Activated T-helper 17 cell treated with anti-CD3 and anti-CD28 coated beads, Interleukin-2, amount 50 U/mL, for 72 hours (primary cell): Measurements from ENCODE around the gene TMED10. TPM values are rescaled to one million over a fixed set of nuclear protein-coding genes. Genes with fewer than 3 reads are reported as not detected.

Experiments used
- ATAC-seq: fragments of 150-1000 bp; cut with Tn5 transposase; replicated peaks from 2 replicates; pipeline ENCODE4 v1.10.0; 2021; ENCODE audit warnings: mild to moderate bottlenecking, moderate library complexity
- H3K27ac Mint-ChIP-seq: one replicate; pipeline ENCODE4 v1.8.0; 2022; ENCODE audit warnings: mixed read lengths
- H3K27me3 Mint-ChIP-seq: one replicate; pipeline ENCODE4 v1.8.0; 2022; ENCODE audit warnings: mixed read lengths
- H3K36me3 Mint-ChIP-seq: one replicate; pipeline ENCODE4 v1.8.0; 2022; ENCODE audit warnings: low read depth, mild to moderate bottlenecking, mixed read lengths
- H3K4me1 Mint-ChIP-seq: one replicate; pipeline ENCODE4 v1.8.0; 2022; ENCODE audit warnings: mixed read lengths
- H3K4me3 Mint-ChIP-seq: one replicate; pipeline ENCODE4 v1.8.0; 2022; ENCODE audit warnings: mild to moderate bottlenecking, mixed read lengths
- H3K9me3 Mint-ChIP-seq: one replicate; pipeline ENCODE4 v1.8.0; 2022; ENCODE audit warnings: mixed read lengths
- total RNA-seq, 2 donors: library from RNA; stranded (reverse); gene quantifications; one replicate each; pipeline ENCODE4 v1.2.3, GENCODE V29; 2022

TMED10 gene
- total RNA-seq, 2 donors from 2014 or later: 142 to 179 TPM

DNA sequence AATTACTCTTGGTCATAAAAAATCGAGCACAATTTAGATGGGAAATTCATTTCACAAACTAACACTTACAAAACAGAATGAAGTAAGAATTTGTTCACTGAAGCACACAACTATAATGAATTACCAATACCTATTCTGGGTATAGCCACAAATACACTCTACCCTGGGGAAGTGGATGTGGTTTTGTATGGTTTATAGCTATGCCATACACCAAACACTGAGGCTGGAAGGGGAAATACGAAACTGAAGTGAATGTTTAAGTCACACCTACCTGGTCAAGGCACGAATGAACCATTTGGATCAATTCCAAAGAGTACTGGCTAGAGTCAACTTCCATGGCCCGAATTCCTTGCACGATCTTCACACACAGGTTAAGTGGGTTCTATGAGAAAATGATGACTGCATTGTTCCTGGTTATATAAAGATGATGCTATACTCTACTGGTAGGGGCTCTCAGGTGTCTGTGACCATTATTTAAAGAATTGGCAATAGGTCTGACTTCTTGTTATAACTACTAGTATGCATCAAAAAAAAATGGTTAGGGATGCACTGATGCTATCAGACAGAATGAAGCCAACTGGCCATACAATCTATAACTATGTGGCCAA lies 62.4 kb downstream of the TMED10 start:
- ATAC-seq: peak; percentile 53
- Mint-ChIP-seq H3K27me3 (no peaks in the 10 kb centered on the region), H3K9me3 (no peaks in the 10 kb centered on the region), H3K4me3 (no peak overlapping the region), H3K36me3 (peaks cover 95% of the 10 kb centered on the region), H3K27ac (no peak overlapping the region), H3K4me1 (peaks cover 8% of the 10 kb centered on the region)

DNA sequence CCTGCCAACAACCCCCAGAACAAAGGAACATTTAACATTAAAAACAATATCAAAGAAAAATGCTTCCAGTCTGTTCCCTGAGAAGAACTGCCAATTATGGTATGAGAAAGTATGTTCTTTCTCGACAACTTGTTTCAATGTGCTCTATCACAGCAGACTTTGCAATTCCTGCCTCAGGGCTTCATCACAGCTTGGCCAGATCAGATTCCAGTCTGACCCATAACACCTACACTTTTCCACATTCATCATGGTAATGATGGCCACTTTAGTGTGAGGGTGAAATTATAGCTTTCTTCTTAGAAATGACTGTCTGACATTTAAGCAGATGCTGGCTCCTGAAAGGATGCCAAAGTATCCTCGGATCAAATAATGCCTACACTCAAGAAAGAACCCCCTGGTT lies 66.5 kb downstream of the TMED10 start:
- no peak overlapping the region for H3K4me3 Mint-ChIP-seq
- H3K27ac Mint-ChIP-seq: no peak overlapping the region
- H3K4me1 Mint-ChIP-seq: peaks cover 8% of the 10 kb centered on the region
- no peaks in the 10 kb centered on the region for H3K9me3 Mint-ChIP-seq
- ATAC-seq: no peak
- peaks cover 95% of the 10 kb centered on the region for H3K36me3 Mint-ChIP-seq
- no peaks in the 10 kb centered on the region for H3K27me3 Mint-ChIP-seq

DNA sequence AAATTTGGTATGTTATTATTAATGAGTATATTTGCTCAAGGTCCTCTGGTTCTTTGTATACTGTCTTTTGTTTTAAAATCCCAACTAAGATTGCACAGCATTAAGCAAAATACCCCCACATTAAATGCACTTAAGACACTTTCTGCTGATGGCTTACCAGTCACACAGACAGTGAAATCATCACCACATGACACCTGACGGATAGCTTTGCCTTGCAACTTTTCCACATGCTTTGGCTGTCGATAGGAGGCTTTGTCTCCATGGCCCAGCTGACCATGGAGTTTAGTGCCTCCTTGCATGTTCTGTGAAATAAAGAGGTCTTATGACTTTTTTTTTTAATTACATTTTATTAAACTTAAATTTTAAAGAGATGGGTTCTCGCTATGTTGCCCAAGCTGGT lies 69.2 kb downstream of the TMED10 start:
- H3K4me1 Mint-ChIP-seq: no peaks in the 10 kb centered on the region
- H3K27me3 Mint-ChIP-seq: no peaks in the 10 kb centered on the region
- H3K9me3 Mint-ChIP-seq: no peaks in the 10 kb centered on the region
- peaks cover 97% of the 10 kb centered on the region for H3K36me3 Mint-ChIP-seq
- ATAC-seq: no peak
- no peak overlapping the region for H3K27ac Mint-ChIP-seq
- H3K4me3 Mint-ChIP-seq: no peak overlapping the region

DNA sequence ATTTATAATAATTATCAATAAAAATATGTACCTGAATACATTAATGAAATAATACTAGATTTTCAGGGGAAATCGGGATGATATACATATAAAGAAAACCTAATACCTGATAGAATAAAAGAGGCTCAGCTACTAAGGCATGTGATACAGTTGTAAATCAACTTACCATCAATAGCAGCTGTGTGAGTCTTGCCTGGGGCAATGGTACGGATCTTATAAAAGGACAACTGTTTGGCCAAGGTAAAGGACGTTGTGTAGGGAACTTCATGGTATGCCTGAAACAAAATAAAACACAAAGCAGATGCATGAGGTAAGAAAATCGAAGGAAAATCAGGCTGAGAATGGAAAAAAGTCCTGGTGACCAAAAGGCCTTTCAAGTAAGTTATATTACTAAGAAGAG lies 74.9 kb downstream of the TMED10 start:
- H3K27ac Mint-ChIP-seq: peak overlapping the region; percentile 10
- H3K4me3 Mint-ChIP-seq: no peak overlapping the region
- H3K9me3 Mint-ChIP-seq: no peaks in the 10 kb centered on the region
- H3K36me3 Mint-ChIP-seq: peaks cover 94% of the 10 kb centered on the region
- no peak for ATAC-seq
- no peaks in the 10 kb centered on the region for H3K27me3 Mint-ChIP-seq
- no peaks in the 10 kb centered on the region for H3K4me1 Mint-ChIP-seq

DNA sequence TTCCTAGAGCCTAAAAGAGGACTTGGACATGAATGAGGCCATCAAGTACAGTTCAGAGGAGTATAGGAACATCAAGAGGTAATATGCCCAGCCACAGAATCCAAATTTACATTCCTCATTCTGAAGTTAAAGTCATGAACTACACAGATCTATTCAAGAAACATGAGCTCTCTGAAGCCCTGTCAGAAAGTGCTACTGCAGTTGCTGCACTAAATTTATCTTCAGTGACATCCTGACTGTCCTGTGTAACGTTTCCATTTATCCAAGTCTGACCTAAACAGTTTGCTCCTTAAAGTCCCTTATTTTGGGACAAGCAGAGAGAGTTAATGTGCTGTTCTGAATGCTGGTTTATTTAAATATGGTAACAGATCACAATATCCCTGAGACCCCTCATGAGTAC lies 77.7 kb downstream of the TMED10 start:
- ATAC-seq: no peak
- no peaks in the 10 kb centered on the region for H3K27me3 Mint-ChIP-seq
- H3K4me1 Mint-ChIP-seq: no peaks in the 10 kb centered on the region
- H3K36me3 Mint-ChIP-seq: peaks cover 94% of the 10 kb centered on the region
- H3K27ac Mint-ChIP-seq: no peak overlapping the region
- no peaks in the 10 kb centered on the region for H3K9me3 Mint-ChIP-seq
- no peak overlapping the region for H3K4me3 Mint-ChIP-seq

DNA sequence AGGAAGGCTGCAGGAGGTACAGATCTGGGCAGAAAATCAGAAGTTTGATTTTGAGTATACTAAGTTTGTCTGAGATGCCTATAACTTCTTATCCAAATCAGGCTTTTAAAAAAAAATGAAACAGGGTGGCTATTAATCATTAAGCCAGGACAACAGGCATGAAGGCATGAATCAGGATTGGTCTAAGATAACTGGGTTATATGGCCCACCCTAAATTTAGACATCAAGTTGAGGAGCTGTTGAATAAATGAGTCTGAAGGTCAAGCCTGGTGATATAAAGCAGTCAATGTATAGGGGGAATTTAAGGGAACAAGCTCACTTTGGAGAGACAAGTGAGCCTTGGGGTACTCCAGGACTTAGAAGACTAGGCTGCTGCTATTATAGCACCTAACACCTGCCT lies 78.2 kb downstream of the TMED10 start:
- H3K4me3 Mint-ChIP-seq: no peak overlapping the region
- no peak for ATAC-seq
- peaks cover 93% of the 10 kb centered on the region for H3K36me3 Mint-ChIP-seq
- no peak overlapping the region for H3K27ac Mint-ChIP-seq
- H3K27me3 Mint-ChIP-seq: no peaks in the 10 kb centered on the region
- no peaks in the 10 kb centered on the region for H3K9me3 Mint-ChIP-seq
- H3K4me1 Mint-ChIP-seq: no peaks in the 10 kb centered on the region

DNA sequence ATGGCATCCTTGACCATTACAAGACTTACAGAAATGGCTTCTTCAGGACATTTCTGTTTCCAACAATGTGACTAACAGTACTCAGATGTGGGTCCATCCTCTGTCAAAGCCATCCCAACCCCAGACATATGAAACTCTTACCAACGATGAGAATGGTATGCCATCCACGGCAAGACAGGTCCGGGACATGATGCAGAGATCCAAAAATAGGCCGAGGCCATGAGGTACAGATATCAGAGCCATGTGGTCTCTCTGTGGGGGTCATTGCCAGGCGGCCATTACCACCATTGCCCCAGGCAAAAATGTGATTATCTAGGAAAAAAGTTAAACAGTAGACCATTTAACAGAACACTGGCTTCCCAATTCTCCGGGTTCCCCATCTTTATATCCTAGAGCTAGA lies 79.5 kb downstream of the TMED10 start:
- no peaks in the 10 kb centered on the region for H3K9me3 Mint-ChIP-seq
- peaks cover 94% of the 10 kb centered on the region for H3K36me3 Mint-ChIP-seq
- H3K4me1 Mint-ChIP-seq: no peaks in the 10 kb centered on the region
- no peaks in the 10 kb centered on the region for H3K27me3 Mint-ChIP-seq
- ATAC-seq: no peak
- H3K27ac Mint-ChIP-seq: no peak overlapping the region
- H3K4me3 Mint-ChIP-seq: no peak overlapping the region

DNA sequence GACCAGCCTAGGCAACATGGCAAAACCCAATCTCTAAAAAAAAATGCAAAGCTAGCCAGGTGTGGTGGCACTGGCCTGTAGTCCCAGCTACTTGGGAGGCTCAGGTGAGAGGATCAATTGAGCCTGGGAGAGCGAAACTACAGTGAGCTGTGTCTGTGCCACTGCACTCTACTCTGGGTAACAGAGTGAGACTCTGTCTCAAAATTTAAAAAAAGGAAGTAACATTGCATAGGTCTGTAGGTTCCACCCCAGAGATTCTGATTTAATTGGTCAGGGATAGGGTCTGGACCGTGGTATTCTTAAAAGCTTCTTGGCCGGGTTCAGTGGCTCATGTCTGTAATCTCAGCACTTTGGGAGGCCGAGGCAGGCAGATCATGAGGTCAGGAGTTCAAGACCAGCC lies 80.7 kb downstream of the TMED10 start:
- no peaks in the 10 kb centered on the region for H3K27me3 Mint-ChIP-seq
- no peaks in the 10 kb centered on the region for H3K9me3 Mint-ChIP-seq
- H3K4me3 Mint-ChIP-seq: no peak overlapping the region
- peaks cover 94% of the 10 kb centered on the region for H3K36me3 Mint-ChIP-seq
- no peaks in the 10 kb centered on the region for H3K4me1 Mint-ChIP-seq
- H3K27ac Mint-ChIP-seq: no peak overlapping the region
- ATAC-seq: no peak

DNA sequence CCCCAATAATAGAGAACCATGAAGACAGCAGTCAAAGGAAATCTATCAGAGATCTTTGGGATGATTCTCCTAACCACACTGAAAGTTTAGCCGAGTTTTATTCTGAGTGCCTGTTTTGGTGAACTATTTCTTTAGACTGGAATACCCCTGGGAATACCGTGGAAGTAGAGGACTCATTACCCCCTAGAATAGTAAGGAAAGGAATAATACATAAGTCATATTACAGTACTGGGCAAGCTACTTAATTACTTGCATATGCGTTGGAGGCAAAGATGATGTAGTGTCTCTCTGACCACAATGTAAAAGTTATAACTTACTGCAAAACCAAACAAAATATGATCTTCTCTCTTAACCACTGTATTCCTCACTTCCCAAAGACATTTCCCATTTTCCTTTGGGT lies 81.5 kb downstream of the TMED10 start:
- Mint-ChIP-seq H3K4me3 (no peak overlapping the region), H3K27me3 (no peaks in the 10 kb centered on the region), H3K27ac (no peak overlapping the region), H3K36me3 (peaks cover 95% of the 10 kb centered on the region), H3K4me1 (no peaks in the 10 kb centered on the region), H3K9me3 (no peaks in the 10 kb centered on the region)
- ATAC-seq: no peak

DNA sequence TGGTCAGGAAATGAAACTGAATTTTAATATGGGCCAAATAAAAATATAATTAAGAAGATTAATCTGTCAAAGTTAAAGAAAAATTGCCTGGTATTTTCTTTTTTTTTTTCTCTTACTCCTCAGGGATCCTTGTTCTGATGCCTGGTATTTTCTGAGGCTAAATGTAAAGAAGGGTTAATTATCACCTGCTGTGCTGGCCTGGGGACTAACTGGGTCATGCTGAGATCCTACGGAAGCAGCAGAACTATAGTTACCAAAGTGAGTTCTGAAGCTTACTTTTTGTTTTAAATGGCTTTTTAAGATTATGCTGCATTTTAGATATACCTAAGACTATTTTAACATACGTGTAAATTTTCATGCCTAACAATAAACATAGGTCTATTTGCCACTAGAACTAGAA lies 83.7 kb downstream of the TMED10 start:
- no peaks in the 10 kb centered on the region for H3K27me3 Mint-ChIP-seq
- no peaks in the 10 kb centered on the region for H3K9me3 Mint-ChIP-seq
- ATAC-seq: no peak
- peaks cover 87% of the 10 kb centered on the region for H3K36me3 Mint-ChIP-seq
- no peak overlapping the region for H3K27ac Mint-ChIP-seq
- no peak overlapping the region for H3K4me3 Mint-ChIP-seq
- no peaks in the 10 kb centered on the region for H3K4me1 Mint-ChIP-seq

DNA sequence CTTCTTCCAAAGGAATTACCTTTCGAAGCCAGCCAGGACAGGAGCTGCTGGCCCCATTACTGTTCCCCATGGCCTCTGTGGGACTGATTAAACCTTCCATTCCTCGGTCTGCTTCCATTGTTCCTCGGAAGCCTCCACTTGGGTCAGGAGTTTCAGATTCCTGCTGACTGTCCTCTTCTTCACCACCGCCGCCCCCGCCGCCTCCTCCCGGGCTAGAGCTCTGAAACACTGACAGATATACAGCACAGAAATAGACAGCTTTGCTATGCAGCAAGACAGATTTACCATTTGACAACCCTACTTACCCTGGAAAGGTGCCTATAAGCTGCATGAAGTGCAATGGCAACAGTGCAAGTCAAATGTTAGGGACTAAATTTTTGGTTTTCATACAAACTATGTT lies 85.2 kb downstream of the TMED10 start:
- peaks cover 87% of the 10 kb centered on the region for H3K36me3 Mint-ChIP-seq
- no peaks in the 10 kb centered on the region for H3K9me3 Mint-ChIP-seq
- H3K27ac Mint-ChIP-seq: no peak overlapping the region

DNA sequence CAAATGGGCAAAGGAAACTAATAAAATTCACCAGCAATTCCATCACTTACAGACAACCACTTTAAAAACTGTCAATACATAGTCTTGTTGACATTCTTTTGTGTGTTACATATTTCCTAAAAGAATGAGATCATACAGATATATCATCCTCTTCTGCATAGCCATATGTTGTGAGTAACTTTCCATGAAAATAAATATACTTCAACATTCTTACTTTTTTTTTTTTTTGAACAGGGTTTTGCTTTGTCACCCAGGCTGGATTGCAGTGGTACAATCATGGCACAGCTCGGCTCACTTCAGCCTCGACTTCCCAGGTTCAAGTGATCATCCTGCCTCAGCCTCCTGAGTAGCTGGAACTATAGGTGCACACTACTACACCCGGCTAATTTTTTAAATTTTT lies 86.1 kb downstream of the TMED10 start:
- Mint-ChIP-seq H3K27me3 (no peaks in the 10 kb centered on the region), H3K36me3 (peaks cover 87% of the 10 kb centered on the region), H3K9me3 (no peaks in the 10 kb centered on the region), H3K27ac (no peak overlapping the region), H3K4me1 (no peaks in the 10 kb centered on the region), H3K4me3 (no peak overlapping the region)
- ATAC-seq: no peak

More for the DNA sequence above, 85.2 kb downstream of the TMED10 start:
- Mint-ChIP-seq H3K27me3 (no peaks in the 10 kb centered on the region), H3K4me3 (no peak overlapping the region), H3K4me1 (no peaks in the 10 kb centered on the region)
- ATAC-seq: no peak

DNA sequence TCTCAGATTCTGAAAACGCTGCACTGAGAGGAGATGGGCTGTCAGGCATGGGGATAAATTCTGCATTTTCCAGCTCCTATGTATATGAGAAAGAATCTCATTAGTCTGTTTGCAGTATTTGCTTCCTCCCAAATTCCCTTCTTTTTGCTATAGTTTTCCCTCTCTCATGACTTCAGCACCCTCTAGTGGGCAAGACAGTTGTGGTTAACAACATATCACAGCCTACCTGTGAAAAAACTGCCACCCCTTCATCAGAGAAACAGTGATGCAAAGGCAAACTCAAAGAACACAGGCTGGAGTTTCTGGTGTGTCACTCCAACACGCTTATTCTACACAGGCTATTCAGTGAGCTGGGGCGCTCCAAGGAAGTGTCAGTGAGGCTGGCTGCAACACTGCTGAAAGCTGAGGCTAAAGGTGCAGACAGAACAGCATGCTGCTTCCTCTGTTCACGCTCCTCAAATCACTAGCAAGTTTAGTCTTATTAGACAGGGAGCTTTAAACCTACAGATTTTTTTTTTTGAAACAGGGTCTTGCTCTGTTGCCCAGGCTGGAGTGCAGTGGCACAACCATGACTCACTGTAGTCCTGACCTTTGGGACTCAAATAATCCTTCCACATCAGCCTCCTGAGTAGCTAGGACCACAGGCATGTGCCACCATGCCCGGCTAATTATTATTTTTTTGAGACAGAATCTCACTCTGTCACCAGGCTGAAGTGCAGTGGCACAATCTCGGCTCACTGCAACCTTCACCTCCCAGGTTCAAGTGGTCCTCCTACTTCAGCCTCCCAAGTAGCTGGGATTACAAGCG lies 87.6 kb downstream of the TMED10 start:
- no peaks in the 10 kb centered on the region for H3K27me3 Mint-ChIP-seq
- ATAC-seq: peak; percentile 63
- H3K36me3 Mint-ChIP-seq: peaks cover 87% of the 10 kb centered on the region
- no peaks in the 10 kb centered on the region for H3K4me1 Mint-ChIP-seq
- no peak overlapping the region for H3K27ac Mint-ChIP-seq
- H3K4me3 Mint-ChIP-seq: no peak overlapping the region
- H3K9me3 Mint-ChIP-seq: no peaks in the 10 kb centered on the region

DNA sequence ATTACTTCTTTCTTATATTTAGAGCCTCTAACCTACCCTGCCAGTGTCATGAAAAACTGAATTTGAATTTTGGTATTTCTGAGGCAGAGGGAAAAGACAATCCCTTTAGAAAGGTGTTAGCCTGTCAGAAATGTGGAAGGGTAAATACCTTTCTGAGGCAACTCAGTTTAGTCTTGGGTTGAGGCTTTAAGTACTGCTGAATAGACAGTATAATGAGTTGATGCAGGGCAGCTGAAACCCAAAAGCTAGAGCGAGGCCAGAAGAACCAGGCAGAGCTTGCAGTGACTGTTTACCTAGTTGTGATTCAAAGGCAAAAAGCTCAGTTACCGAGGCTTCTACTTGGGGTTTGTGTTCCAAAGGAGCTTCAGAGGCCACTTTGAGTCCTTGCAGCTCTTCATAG lies 88.3 kb downstream of the TMED10 start:
- no peak for ATAC-seq
- no peak overlapping the region for H3K4me3 Mint-ChIP-seq
- no peaks in the 10 kb centered on the region for H3K27me3 Mint-ChIP-seq
- peaks cover 89% of the 10 kb centered on the region for H3K36me3 Mint-ChIP-seq
- H3K9me3 Mint-ChIP-seq: no peaks in the 10 kb centered on the region
- H3K27ac Mint-ChIP-seq: no peak overlapping the region
- H3K4me1 Mint-ChIP-seq: no peaks in the 10 kb centered on the region

DNA sequence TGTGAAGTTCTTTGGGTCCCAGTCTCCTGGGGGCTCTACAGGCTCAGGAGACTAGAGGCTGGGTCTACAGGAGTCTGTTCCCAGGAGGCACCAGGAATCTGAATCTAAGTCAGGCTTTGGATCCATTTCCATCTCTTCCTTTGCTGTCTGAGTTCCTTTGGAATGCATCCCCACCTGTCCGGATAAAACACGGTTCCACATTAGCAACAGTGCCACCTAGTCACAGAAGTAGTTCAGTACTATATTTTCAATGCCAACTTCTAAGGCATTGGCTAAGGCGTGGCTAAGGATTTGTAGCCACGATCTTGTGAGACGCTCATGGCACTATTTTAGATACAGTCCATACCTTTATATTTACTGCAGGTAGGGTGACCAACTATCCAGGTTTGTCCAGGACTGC lies 91.9 kb downstream of the TMED10 start:
- H3K4me3 Mint-ChIP-seq: no peak overlapping the region
- peak overlapping the region; percentile 52 for H3K27ac Mint-ChIP-seq
- H3K4me1 Mint-ChIP-seq: no peaks in the 10 kb centered on the region
- no peaks in the 10 kb centered on the region for H3K9me3 Mint-ChIP-seq
- peaks cover 69% of the 10 kb centered on the region for H3K36me3 Mint-ChIP-seq
- ATAC-seq: no peak
- H3K27me3 Mint-ChIP-seq: no peaks in the 10 kb centered on the region
